Hematopoietic multipotent progenitor cell treated with erythropoietin and hydrocortisone succinate and interleukin-3 and kit ligand, for 15 days (in vitro differentiated cells): ENCODE data around the gene DRC7.
"Not testable (repeated sequence)": the region's sequence is repeated elsewhere in the genome, so short reads cannot be mapped to it uniquely, and the experiment has no call there.

ENCODE experiments used
- DNase-seq: peaks from one replicate; pipeline ENCODE4 v3.0.0-alpha.2; 2015; ENCODE audit warnings: low spot score

Gene DRC7

GRCh38 chr16:57660715-57661463, 33.7 kb upstream of the DRC7 start:
- no peak for DNase-seq

- no peak for DNase-seq
Measured at GRCh38 chr16:57661510-57661909, 33.1 kb upstream of the DRC7 start.

GRCh38 chr16:57661936-57662906, 32.4 kb upstream of the DRC7 start:
- no peak for DNase-seq

- no peak for DNase-seq
Measured at GRCh38 chr16:57663436-57663835, 31.2 kb upstream of the DRC7 start.

GRCh38 chr16:57663917-57664661, 30.5 kb upstream of the DRC7 start:
- no peak for DNase-seq

GRCh38 chr16:57664662-57665025, 30.0 kb upstream of the DRC7 start:
- no peak for DNase-seq

GRCh38 chr16:57665541-57665940, 29.1 kb upstream of the DRC7 start:
- no peak for DNase-seq

GRCh38 chr16:57666353-57667047, 28.1 kb upstream of the DRC7 start:
- no peak for DNase-seq

- DNase-seq, result no peak
Measured at GRCh38 chr16:57667048-57667525, 27.5 kb upstream of the DRC7 start.

- no peak for DNase-seq
Measured at GRCh38 chr16:57667526-57668262, 26.9 kb upstream of the DRC7 start.

GRCh38 chr16:57668263-57668571, 26.4 kb upstream of the DRC7 start, which contains the start of gene ADGRG3:
Gene ADGRG3 (plus strand): TSS chr16:57668306. CDS start chr16:57668348, 42 bp downstream.
- no peak for DNase-seq

- DNase-seq, result no peak
Measured at GRCh38 chr16:57668630-57669475, 25.8 kb upstream of the DRC7 start.

GRCh38 chr16:57669476-57670162, 25.0 kb upstream of the DRC7 start:
- no peak for DNase-seq

- no peak for DNase-seq
Measured at GRCh38 chr16:57670196-57670595, 24.4 kb upstream of the DRC7 start.

- not testable (repeated sequence) for DNase-seq
Measured at GRCh38 chr16:57671451-57671850, 23.2 kb upstream of the DRC7 start.

GRCh38 chr16:57672416-57672815, 22.2 kb upstream of the DRC7 start:
- no peak for DNase-seq

- no peak for DNase-seq
Measured at GRCh38 chr16:57672824-57673223, 21.8 kb upstream of the DRC7 start.

- no peak for DNase-seq
Measured at GRCh38 chr16:57675741-57676551, 18.7 kb upstream of the DRC7 start.
